HUDEP-2 (cell line): ENCODE results near the gene GARIN5B.
"Not testable (repeated sequence)": the region's sequence is repeated elsewhere in the genome, so short reads cannot be mapped to it uniquely, and the experiment has no call there.

ENCODE experiments used
- DNase-seq, 76 experiments: peaks; one replicate each; lab custom pipeline; 2025; ENCODE audit not compliant: unreplicated experiment in 76 of 76; lab: John Stamatoyannopoulos, UW

The GARIN5B gene

DNA sequence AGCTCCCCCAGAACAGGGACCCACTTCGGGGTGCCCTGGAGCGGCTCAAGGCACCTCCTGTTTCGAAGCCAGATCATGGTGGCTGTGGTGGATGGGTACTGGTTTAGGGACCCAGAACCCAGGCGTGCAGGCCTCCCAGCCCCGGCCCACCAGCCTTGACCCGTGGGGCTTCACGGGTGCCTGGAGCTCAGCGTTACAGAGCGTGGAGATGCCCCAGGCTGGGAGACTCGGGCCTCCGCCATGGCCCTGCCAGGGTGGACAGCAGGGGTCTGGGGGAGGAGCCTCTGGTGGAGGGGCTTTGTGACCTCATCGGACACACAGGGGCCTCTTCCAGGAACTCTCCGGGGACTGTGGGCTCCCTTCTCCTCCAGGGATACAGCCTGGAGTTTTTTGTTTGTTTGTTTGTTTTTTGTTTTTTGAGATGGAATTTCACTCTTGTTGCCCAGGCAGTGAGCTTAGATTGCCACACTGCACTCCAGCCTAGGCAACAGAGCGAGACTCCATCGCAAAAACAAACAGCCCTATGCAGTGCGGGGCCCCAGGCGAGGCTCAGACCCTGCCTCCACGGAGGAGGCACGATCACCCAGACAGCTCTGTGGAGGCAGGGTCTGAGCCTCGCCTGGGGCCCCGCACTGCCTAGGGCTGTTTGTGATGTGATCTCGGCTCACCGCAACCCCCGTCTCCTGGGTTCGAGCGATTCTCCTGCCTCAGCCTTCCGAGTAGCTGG is at the start of gene GARIN5B:
TSS of gene GARIN5B (minus strand) at position 271 of the 727 bp plus-strand sequence. CDS start at position 77, 194 bp downstream.
- no peak for DNase-seq

DNA sequence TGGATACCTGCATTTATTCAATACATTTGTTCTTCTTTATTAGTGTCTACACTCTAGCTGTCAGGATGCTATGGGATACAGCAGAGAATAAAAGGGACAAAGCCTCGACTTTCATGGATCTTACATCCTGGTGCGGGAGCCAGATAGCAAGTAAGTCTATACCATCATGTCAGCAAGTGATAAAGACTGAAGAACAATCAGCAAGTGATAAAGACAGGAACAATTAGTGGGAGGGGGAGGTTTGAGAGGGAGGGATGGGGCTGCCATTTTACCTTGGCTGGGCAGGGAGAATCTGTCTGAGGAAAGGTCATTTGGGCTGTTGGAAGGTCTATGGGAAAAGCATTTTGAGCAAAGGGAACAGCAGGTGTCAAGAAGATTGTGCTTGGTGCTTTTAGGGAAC is 47.1 kb upstream of the GARIN5B start:
- no peak for DNase-seq

DNA sequence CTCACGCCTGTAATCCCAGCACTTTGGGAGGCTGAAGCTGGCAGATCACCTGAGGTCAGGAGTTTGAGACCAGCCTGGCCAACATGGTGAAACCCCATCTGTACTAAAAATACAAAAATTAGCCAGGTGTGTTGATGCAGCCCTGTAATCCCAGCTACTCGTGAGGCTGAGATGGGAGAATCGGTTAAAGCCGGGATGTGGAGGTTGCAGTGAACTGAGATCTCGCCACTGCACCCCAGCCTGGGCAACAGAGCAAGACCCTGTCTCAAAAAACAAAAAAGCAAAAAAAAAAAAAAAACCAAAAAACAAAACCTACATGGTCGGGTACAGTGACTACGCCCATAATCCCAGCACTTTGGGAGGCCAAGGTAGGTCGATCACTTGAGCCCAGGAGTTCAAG is 46.1 kb upstream of the GARIN5B start:
- not testable (repeated sequence) for DNase-seq

DNA sequence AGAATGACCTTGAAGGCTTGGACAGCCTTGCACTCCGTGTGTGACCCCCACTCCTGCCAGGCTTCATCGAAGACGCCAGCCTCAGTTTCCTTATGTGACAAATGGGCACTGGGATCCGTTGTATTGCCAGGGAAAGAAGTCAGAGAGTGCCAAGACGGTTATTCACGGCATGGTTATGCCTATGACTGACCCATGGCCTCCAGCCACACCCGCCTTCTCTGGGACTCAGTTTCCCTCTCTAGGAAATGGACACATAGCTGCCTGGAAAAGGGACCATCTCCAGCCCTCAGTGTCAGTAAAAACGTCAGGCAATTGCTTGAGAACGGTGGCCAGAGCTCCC is 45.4 kb upstream of the GARIN5B start:
- no peak for DNase-seq

DNA sequence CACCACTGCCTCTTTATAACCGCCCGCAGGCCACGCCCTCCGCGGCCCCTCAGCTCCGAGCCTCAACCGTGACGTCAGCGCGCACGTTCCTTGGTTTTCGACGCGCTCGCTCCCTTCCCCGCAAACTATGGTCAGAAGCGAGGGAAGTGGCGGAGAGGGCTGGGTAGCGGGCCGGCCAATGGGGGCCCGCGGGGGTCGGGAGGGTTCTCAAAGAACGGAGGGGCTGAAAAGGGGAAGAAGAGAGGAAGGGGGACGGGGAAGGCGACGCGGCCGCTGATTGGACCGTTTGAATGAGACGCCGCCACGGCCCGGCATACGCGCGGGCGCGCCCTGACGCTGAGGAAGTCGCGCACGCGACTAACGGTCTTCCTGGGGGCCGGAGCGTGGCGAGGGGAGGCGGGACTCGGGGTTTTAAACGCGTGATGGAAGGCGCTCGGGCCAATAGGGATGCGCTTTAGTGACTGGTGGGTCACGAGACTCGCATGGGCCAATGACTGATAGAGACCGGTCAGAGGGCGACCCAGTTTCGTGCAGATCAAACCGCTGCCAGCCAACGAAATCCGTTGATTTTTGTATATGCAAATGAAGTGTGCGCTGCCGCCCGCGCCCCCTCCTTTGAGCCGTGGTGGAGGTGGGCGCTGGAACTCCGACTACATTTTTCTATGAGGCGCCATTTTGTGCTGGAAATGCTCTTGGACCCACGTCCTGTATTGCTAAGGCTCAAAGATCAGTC is 44.9 kb upstream of the GARIN5B start:
- peak; percentile 90 to 100 (median 99) for DNase-seq

DNA sequence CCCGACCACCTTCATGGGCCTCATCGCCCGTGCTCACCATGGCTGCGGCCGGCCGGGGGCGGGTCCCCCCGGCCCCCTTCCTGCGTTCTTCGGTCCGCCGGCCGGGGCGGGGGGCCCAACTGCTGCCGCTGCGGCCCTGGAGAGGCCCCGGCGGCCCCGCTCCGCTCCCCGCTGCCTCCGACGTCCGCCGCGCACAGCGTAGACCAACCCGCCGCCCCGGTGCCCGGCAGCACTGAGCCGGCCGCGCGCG is 44.4 kb upstream of the GARIN5B start, which contains the start of gene UBE2S:
TSS of gene UBE2S (minus strand) at position 239 of the 250 bp plus-strand sequence. CDS start at position 40, 199 bp downstream.
- DNase-seq = not testable (repeated sequence)

DNA sequence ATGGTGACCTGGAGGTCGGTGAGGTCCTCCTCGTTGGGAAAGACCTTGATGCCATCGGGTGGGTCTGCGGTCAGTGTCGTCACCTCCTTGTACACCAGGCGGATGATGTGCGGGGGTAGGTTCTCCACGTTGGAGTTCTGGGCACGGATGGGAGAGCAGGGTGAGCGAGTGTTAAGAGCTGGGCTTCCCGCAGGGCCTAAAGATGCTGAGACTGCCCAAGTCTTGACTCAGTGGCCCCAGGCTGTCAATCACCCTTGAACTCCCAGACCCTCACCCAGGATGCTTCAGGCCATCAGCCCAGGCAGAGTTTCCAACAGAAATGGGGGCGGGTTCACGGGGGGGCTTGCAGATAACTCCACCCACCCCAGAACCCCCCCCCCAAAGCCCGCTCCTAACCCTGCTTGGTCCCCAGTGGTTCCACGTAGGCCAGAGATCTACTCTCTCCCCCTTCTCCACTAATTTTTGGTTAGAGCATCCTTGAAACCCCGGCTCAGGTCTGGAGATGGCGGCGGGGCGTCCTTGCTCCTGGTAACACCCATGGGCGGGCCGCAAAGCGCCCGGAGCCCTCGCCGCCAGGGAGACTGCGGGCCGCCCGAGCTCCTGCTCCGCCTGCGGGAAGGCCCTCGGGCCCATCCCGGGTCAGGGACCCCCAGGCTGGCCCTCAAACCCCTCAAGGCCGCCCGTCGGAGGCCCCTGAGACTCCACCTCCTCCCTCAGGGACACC is 43.9 kb upstream of the GARIN5B start:
- peak in 36 of 76 experiments; percentile 19 to 65 (median 42) for DNase-seq

DNA sequence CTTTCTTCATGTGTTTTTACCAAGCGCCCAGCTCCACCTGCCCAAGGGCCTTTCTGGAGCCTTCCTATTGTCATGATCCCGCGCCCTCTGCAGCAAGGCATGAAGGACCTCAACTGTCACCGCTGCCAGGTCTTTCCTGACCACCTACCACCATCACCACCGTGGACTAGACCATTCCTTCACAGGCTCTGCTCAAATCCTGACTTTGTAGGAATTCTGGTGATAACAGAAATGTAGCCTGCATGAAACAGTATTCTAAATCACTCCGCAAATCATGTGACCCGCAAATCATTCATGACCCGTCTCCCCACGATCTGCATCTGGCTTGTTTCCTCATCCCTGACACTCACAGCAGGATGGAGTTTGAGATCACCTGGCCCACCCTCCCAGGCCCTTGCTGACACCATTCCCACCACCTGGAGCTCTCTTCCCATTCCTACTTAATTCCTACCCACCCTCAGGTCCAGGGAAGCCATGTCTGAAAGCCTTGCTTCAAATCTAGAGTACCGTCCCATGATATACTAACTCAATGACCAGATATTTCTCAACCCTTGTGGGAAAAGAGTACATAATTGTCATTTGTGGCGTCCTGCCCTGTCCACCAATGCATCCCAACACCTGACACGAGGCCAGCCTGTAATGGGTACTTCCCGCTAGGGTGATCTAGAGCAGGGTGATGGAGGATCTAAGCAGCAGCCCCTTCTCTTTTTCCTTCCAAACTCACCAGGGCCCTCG is 43.2 kb upstream of the GARIN5B start:
- no peak for DNase-seq

DNA sequence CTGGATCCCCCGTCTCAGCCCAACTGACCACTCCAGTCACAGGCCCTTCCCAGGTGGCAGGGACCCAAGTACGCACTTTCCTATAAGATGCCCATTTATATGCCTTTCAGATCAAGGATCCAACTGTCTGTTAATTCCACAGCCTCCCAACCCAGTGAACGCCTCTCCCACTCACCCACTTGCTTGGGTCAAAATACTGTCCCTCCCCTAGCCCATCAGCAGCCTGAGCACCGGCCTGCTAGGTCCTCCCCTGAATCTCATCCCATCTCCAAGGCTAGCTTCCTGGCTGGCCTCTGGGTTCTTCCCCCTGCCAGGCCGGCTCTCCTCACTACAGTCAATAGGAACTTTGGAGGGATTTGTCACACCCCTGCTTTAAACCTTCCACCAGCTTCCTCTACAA is 42.6 kb upstream of the GARIN5B start:
- no peak for DNase-seq

DNA sequence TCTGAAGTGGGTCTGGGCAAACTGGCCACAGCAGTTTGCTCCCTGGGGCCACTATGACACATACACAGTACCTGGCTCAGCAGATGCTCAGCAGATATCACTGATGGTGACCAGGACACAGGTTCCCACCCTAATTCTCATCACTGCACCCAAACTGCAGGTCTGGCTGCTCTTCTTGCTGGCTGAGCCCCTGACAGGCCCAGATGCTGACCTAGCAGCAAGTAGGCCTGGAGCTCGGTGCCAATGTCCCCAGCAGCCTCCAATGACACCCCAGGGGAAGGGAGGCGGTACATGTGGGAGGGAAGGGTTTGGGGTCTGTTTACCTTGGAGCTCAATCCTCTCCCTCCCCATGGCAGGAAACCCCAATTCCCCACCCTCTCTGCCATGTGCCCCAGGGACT is 39.4 kb upstream of the GARIN5B start:
- DNase-seq = no peak

DNA sequence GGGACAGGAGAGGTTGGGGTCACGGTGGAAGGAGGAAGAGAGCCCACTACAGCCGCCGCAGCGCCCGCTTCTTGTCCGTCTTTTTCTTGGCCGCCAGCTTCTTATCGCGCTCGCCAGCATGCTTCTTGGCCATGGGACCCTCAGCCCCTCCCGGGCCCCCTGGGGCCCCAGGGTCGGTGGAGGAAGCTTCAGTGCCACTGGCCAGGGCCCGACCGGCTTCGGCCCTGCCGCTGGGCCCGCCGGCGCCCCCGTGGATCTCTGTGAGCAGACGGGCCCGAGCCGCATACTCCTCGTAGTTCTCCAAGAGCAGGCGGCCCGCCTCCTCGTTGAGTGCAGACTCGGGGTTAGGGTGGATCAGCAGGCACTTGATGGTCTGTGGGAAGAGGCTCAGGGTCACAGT is 38.3 kb upstream of the GARIN5B start:
- not testable (repeated sequence) for DNase-seq

DNA sequence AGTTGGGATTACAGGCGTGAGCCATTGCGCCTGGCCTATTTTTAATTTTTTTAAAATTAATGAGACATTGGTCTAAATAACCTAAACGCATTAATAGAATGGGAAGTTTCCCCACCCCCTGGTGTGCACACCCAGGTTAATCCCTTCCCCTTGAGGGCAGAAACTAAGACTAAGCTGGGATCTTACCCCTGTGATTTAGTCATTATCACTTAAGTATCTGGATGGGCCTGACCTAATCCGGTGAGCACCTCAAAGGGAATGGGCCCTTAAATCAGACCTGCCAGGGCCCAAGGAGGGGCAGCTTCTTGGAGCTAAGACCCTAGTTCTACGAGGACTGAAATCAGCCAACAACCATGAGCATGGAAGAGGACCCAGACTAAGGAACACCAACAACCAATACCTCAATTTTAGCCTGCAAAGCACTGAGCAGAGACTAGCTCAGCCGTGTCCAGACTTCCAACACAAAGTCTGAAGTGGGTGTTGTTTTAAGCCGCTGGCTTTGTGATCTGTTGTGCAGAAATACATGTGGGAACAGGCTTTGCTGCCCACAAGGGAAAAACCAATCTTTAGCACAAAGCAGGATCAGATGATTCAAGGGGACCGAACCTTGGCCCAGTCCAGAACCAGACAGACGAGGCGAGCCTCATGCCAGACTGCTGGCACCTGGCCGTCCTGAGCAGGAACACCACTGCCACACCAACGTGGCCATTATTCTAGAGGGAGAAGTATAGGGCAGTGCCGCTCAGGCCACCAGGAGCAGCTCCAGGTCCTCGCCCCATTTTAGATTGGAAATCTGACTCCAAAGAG is 37.4 kb upstream of the GARIN5B start:
- DNase-seq = no peak

DNA sequence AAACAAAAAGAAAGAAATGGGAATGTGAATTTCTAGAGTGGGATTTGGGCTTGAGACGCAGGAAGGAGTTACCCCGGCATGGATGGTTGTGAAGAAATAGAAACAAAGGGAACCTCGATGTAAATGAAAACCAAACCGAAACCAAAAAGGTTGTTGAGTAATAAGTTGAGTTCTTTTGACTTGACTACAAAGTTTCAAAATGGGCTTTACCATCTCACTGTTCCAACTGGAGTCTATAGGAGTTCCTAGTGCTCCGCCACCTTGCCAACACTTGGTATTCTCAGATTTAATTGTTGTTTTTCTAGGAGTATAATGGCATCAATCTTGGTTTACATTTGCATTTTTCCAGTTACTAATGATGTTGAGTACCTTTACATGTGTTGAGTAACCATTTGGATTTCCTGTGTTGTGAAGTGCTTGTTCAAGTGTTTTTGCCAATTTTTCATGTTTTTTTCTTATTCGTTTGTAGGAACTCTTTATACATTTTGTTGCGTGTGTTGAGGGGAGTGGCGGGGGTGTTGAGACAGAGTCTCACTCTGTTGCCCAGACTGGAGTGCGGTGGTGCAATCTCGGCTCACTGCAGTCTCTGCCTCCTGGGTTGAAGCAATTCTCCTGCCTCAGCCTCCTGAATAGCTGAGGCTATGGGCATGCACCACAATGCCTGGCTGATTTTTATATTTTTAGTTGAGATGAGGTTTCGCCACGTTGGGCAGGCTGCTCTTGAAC is 35.3 kb upstream of the GARIN5B start:
- DNase-seq = no peak

DNA sequence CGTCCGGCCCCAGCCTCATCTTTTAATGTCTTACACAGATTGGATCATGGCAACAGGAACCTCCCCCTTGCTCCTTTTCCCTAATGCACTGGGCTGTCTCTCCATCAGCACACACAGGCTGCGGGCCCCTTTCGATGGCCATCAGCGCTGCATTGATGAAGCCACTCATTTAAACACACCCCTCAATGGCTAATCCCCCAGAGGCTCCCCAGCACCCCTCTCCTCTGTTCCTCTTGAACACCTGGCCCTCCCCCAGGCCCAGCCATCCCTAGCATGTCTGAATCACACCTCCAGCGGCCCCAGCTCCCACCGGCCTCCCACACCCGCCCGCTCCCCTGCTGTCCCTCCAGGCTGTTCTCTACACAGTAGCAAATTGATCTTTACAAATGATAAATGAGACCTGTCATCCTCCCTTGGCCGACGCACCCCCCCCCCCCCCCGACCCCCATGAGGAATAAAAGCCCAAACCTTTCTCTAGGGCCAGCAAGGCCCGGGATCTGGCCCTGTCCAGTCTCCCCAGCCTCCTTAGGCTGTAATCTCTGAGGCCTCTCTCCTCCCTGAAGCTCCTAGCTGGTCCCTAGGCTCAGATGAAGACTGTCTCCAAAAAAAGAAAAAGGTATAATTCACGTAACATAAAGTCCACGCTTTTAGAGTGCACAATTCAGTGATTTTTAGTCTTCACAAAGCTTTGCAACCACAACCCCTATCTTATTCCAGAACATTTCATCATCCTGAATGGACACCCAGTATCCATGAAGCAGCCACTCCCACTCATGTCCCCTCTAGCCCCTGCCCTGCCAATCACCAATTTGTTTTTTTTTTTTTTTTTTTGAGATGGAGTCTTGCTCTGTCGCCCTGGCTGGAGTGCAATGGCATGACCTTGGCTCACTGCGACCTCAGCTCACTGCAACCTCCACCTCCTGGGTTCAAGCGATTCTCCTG is 30.0 kb upstream of the GARIN5B start:
- DNase-seq = no peak

DNA sequence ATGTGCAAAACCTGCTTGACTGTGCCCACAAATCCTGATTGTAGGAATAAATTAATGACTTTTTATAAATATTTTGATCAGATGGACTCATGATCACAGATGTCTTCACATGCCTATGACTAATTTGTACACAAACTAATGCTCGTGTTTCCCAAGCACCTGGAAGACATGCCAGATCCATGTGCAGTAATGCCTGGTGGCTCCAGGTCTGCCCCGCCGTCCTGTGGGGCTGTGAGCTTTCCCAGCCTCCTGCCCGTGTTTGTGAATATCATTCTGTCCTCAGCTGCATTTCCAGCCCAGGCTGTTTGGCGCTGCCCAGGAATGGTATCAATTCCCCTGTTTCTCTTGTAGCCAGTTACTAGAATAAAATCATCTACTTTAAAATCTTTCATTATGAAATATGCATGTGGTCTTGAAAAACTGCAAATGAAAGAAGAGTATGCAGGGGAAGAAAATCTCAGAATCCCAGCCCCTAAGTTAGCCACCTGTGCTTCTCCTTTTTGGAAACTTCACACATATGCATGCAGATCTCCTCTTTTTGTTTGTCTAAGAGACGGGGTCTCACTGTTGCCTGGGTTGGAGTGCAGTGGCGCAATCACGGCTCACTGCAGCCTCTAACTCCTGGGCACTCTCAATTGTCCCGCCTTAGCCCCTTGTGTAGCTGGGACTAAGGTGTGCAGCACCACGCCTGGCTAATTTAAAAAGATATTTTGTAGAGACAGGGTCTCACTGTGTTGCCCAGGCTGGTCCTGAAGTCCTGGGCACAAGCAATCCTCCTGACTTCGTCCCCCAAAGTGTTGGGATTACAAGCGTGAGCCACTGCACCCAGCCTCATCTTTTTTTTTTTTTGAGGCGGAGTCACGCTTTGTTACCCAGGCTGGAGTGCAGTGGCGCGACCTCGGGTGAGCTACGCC is 28.9 kb upstream of the GARIN5B start:
- no peak for DNase-seq

DNA sequence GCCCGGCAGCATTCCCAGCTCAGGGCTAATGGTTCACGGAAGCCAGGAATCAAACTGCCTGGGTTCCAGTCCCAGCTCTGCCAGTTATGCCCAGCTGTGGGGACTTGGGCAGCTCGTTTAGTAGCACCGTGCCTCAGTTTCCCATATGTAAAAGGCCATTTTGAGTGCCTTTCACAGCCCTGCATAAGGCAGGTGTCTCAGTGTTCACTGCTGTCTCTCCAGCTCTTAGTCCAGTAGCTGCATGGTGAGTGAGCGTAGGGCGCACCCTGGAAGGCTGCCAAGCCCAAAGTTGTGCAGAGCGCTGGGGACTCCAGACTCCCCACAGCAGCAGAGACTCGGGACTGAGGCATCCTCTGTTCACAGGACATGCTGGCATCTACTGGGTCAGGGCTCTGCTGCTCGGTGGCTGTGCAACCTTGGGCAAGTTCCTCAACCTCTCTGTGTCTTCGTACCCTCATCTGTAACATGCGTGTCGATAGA is 28.2 kb upstream of the GARIN5B start:
- DNase-seq = peak in 31 of 76 experiments; percentile 21 to 53 (median 38)

DNA sequence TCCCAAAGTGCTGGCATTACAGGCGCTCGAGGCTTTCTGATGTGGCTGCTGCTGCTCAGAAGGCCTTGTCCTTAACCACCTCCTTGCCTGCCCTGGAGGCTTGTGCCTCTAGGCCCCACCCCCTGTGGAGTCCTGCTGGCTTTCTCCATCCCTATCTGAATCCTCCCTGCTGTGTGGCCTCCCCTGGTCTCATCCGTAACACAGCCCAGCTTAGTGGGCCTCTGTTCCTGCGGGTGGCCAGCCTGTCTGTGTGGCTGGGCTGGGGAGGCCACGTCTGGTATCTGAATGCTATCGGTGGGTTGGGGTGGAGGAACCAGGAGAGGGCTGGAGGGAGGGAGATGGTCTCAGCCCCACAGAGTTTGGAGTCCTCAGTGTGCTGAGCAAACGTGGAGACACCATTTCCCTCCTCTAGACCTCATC is 27.4 kb upstream of the GARIN5B start:
- DNase-seq = peak in 5 of 76 experiments; percentile 23 to 54 (median 30)
